Natural killer cell (primary cell): Measurements from ENCODE around the gene DNMT1. TPM values are rescaled to one million over a fixed set of nuclear protein-coding genes. Genes with fewer than 3 reads are reported as not detected.

ENCODE experiments used
- ATAC-seq, 3 donors: fragments of 150-1000 bp in 2 of 3; fragments of 200-7000 bp in 1 of 3; cut with Tn5 transposase; 1 replicate in 1 of 3; 2 replicates in 2 of 3; pipeline ENCODE4 v1.10.0; 2021; ENCODE audit warnings: mild to moderate bottlenecking in 2 of 3, moderate library complexity in 2 of 3
- DNase-seq, 2 donors: peaks; one replicate each; pipeline versions ENCODE4 v3.0.0 to v3.0.0-alpha.2; 2013 to 2021; ENCODE audit warnings: mixed read lengths in 1 of 2
- H3K27ac ChIP-seq: one replicate; pipeline ENCODE4 v1.5.1; 2013; ENCODE audit warnings: mild to moderate bottlenecking, low read length
- H3K27me3 ChIP-seq: one replicate; pipeline ENCODE4 v1.6.1; 2013; ENCODE audit warnings: low read length; ENCODE audit not compliant: control insufficient read depth, insufficient read depth
- H3K36me3 ChIP-seq: one replicate; pipeline ENCODE4 v1.6.1; 2013; ENCODE audit warnings: low read length; ENCODE audit not compliant: control insufficient read depth, insufficient read depth
- H3K4me1 ChIP-seq: one replicate; pipeline ENCODE4 v1.6.1; 2013; ENCODE audit warnings: low read length; ENCODE audit not compliant: control insufficient read depth, insufficient read depth
- H3K4me3 ChIP-seq: one replicate; pipeline ENCODE4 v1.5.1; 2013; ENCODE audit warnings: low read length
- H3K9me3 ChIP-seq: one replicate; pipeline ENCODE4 v1.6.1; 2013; ENCODE audit warnings: low read length; ENCODE audit not compliant: control insufficient read depth, insufficient read depth
- H3K27ac Mint-ChIP-seq, 2 donors: one replicate each; pipeline ENCODE4 v1.8.0; 2022; ENCODE audit warnings: mild to moderate bottlenecking in 2 of 2, mixed read lengths in 2 of 2, moderate library complexity in 1 of 2
- H3K27me3 Mint-ChIP-seq, 2 donors: one replicate each; pipeline ENCODE4 v1.8.0; 2022; ENCODE audit warnings: low read depth in 2 of 2, mixed read lengths in 2 of 2
- H3K36me3 Mint-ChIP-seq: one replicate; pipeline ENCODE4 v1.8.0; 2022; ENCODE audit warnings: mixed read lengths
- H3K4me1 Mint-ChIP-seq, 2 donors: one replicate each; pipeline ENCODE4 v1.8.0; 2022; ENCODE audit warnings: mixed read lengths in 2 of 2
- H3K4me3 Mint-ChIP-seq: one replicate; pipeline ENCODE4 v1.8.0; 2022; ENCODE audit warnings: mild to moderate bottlenecking, moderate library complexity, mixed read lengths
- H3K9me3 Mint-ChIP-seq, 2 donors: one replicate each; pipeline ENCODE4 v1.8.0; 2022; ENCODE audit warnings: mixed read lengths in 2 of 2
- WGBS: methylation state at CpG from one replicate; pipeline ENCODE4 v1.1.7; 2013; ENCODE audit warnings: missing lambda C conversion rate; ENCODE audit not compliant: insufficient coverage; 5-methylcytosine and 5-hydroxymethylcytosine counted together
- intact Hi-C: fragments of 100-400 bp; cut with micrococcal nuclease; formaldehyde crosslinking; loops from one replicate; pipeline ENCODE4 v1.14.2; 2022
- total RNA-seq, 4 donors: library from RNA; stranded (reverse); fragments of 120-200 nt in 1 of 4; gene quantifications; one replicate each; pipeline versions ENCODE4 v1.2.3 to v1.2.4, GENCODE V29; 2013 to 2022
- TF ChIP-seq, protein P1 (sequence below): fragments of 200-600 bp; IDR thresholded peaks from one replicate; pipeline ENCODE4 v1.8.0; 2022; ENCODE audit warnings: antibody characterized with exemption

The DNMT1 gene
- total RNA-seq, 3 donors from 2014 or later (not counting 1 experiment from before 2014, with no cell fraction given) = 266 to 323 (median 275) TPM

DNA sequence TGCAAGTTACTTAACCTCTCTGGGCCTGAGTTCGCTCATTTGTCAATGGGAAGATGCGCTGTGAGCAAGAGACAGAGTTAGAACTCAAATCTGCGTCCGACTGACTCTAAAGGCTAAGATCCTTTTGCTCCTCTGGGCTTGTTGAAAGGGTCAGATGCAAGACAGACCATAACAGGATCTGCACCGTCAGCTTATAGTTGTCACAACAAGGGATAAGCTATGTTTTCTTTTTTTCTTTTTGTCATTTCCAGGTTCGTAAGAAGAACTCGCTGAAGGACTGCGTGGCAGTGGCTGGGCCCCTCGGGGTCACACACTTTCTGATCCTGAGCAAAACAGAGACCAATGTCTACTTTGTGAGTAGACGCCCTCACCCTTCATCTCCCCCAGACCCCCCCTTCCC, 87.5 kb downstream of the DNMT1 start:
- H3K4me3 ChIP-seq = peak overlapping the region; percentile 37
- 73% methylated on average over 10 of the region's 10 CpGs for WGBS

DNA sequence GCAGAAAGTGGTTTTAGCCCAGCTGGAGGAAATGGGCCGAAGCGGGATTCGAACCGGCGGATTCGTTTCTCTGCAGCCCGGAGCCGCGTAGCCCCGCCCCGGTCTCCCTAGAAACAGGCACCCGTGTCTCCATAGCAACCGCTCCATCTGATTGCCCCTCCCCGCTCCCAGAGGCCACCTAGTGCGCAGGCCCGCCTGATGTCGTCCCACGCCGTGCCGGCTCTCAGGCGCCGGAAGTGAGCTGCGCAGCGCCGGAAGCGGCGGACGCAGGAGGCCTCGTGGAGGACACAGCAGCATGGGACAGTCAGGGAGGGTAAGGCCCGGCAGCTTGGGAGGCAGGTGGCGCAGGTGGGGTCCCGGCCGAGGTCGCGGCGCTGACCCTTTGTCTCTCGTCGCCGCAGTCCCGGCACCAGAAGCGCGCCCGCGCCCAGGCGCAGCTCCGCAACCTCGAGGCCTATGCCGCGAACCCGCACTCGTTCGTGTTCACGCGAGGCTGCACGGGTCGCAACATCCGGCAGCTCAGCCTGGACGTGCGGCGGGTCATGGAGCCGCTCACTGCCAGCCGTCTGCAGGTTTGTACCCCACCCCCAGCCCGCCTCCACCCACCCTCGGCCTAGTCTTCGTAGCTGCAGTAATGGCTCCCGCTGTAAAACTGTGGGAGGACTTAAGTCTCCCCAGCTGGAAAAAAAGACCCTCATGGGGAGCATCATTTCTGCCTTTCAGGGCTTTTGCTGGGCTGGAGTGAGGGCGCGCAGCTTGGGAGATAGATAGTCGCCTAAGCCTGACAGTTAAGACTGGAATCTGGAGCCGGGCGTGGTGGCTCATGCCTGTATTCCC, 88.4 kb downstream of the DNMT1 start, which contains the start of gene PPAN:
Gene PPAN, plus strand, starts transcription at position 263 of the 837 bp plus-strand sequence. Its CDS starts 33 bp downstream, at position 296.
- WGBS = 1% methylated on average over 71 of the region's 71 CpGs
- DNase-seq (peak; percentile 94 to 100), ATAC-seq (peak; percentile 47 to 79 (median 58))
- H3K27me3 Mint-ChIP-seq = no peaks in the 10 kb centered on the region
- peaks cover 41% of the 10 kb centered on the region for H3K36me3 ChIP-seq
- no peaks in the 10 kb centered on the region for H3K9me3 ChIP-seq
- no peaks in the 10 kb centered on the region for H3K9me3 Mint-ChIP-seq
- intact Hi-C loops = loop anchor here (10.0 kb wide), 1 partner anchor 688 kb away; no protein-coding TSS in a partner anchor
- peak within 1 kb of the TSS; percentile 100 for H3K27ac ChIP-seq
- no peaks in the 10 kb centered on the region for H3K27me3 ChIP-seq
- peak within 1 kb of the TSS; percentile 37 for H3K4me3 ChIP-seq
- no peaks in the 10 kb centered on the region for H3K36me3 Mint-ChIP-seq
- TF ChIP-seq, protein P1, sequence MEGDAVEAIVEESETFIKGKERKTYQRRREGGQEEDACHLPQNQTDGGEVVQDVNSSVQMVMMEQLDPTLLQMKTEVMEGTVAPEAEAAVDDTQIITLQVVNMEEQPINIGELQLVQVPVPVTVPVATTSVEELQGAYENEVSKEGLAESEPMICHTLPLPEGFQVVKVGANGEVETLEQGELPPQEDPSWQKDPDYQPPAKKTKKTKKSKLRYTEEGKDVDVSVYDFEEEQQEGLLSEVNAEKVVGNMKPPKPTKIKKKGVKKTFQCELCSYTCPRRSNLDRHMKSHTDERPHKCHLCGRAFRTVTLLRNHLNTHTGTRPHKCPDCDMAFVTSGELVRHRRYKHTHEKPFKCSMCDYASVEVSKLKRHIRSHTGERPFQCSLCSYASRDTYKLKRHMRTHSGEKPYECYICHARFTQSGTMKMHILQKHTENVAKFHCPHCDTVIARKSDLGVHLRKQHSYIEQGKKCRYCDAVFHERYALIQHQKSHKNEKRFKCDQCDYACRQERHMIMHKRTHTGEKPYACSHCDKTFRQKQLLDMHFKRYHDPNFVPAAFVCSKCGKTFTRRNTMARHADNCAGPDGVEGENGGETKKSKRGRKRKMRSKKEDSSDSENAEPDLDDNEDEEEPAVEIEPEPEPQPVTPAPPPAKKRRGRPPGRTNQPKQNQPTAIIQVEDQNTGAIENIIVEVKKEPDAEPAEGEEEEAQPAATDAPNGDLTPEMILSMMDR = no peak
- peak within 1 kb of the TSS; percentile 94 to 99 for H3K27ac Mint-ChIP-seq
- peak within 1 kb of the TSS; percentile 88 for H3K4me3 Mint-ChIP-seq
- H3K4me1 ChIP-seq = peaks cover 86% of the 10 kb centered on the region
- peaks cover 51 to 70% of the 10 kb centered on the region in 2 donors for H3K4me1 Mint-ChIP-seq

More for the DNA sequence above, 87.5 kb downstream of the DNMT1 start:
- no peaks in the 10 kb centered on the region for H3K27me3 ChIP-seq
- Mint-ChIP-seq H3K4me3 (peak overlapping the region; percentile 75), H3K27me3 (no peaks in the 10 kb centered on the region), H3K9me3 (no peaks in the 10 kb centered on the region), H3K4me1 (peaks cover 54 to 73% of the 10 kb centered on the region in 2 donors), H3K36me3 (no peaks in the 10 kb centered on the region), H3K27ac (peak overlapping the region; percentile 94 to 99)
- ATAC-seq (no peak), DNase-seq (no peak)
- H3K4me1 ChIP-seq = peaks cover 87% of the 10 kb centered on the region
- H3K36me3 ChIP-seq = peaks cover 41% of the 10 kb centered on the region
- H3K27ac ChIP-seq = peak overlapping the region; percentile 100
- intact Hi-C loops = loop anchor here (10.0 kb wide), 1 partner anchor 688 kb away; no protein-coding TSS in a partner anchor
- H3K9me3 ChIP-seq = no peaks in the 10 kb centered on the region
- TF ChIP-seq, protein P1 = no peak

DNA sequence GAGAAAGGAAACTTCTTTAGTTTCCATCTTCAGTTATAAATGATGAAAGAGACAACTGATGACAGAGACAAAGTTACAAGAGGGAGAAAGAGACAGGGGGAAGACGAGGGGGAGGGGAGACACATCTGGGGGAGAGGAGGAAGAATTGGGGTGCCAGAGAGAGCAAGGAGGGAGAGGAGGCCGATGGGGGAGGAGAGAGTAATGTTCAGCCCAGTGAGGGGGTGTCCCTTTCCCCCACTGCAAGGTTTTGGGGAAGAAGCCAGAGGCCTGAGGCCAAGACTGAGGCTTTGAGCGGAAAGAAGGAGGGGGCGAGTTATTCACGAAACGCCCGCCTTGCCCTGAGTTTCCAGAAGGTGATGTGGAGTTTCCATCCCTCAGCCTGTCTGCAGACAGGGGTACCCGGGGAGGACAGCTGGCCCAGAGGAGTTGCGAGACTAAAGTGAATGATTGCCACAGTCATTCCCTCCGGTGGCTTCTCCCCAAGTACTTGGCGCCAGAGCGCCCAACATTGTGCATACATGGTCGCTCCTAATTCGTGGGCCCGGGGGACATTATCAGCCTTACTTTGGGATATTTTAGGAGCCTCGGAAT, 89.1 kb downstream of the DNMT1 start:
- peaks cover 86% of the 10 kb centered on the region for H3K4me1 ChIP-seq
- DNase-seq = peak in 1 of 2 donors; percentile 78
- Mint-ChIP-seq H3K4me1 (peaks cover 51 to 67% of the 10 kb centered on the region in 2 donors), H3K36me3 (no peaks in the 10 kb centered on the region), H3K27me3 (no peaks in the 10 kb centered on the region), H3K4me3 (peak overlapping the region; percentile 88), H3K27ac (peak overlapping the region; percentile 94 to 99), H3K9me3 (no peaks in the 10 kb centered on the region)
- peaks cover 35% of the 10 kb centered on the region for H3K36me3 ChIP-seq
- intact Hi-C loops = loop anchor here (2.0 to 10.0 kb wide), 2 partner anchors 411 to 689 kb away; partner anchors contain the start of gene S1PR5
- H3K27me3 ChIP-seq = no peaks in the 10 kb centered on the region
- TF ChIP-seq, protein P1 = no peak
- no peaks in the 10 kb centered on the region for H3K9me3 ChIP-seq
- peak overlapping the region; percentile 7 for H3K4me3 ChIP-seq
- WGBS = 18% methylated on average over 16 of the region's 16 CpGs
- H3K27ac ChIP-seq = peak overlapping the region; percentile 100
- ATAC-seq = peak in 2 of 3 donors; percentile 1 to 10
